Trophoblast cell (in vitro differentiated cells and primary cell): ENCODE measurements around the gene PGBD5.

Source experiments
- DNase-seq, 2 donors: peaks; one replicate each; pipeline ENCODE4 v3.0.0-alpha.2; 2016
- H2AFZ ChIP-seq: 2 replicates; pipeline ENCODE4 v1.6.1; 2013; ENCODE audit warnings: low read length, moderate library complexity, mild to moderate bottlenecking; ENCODE audit not compliant: insufficient read depth, poor library complexity
- H2AK5ac ChIP-seq: 2 replicates; pipeline ENCODE4 v1.6.1; 2013; ENCODE audit warnings: mild to moderate bottlenecking, low read length
- H2BK120ac ChIP-seq: 2 replicates; pipeline ENCODE4 v1.6.1; 2013; ENCODE audit warnings: low read length, mild to moderate bottlenecking, moderate library complexity; ENCODE audit not compliant: insufficient read depth, poor library complexity
- H2BK12ac ChIP-seq: 2 replicates; pipeline ENCODE4 v1.6.1; 2013; ENCODE audit warnings: mild to moderate bottlenecking, low read length, moderate library complexity
- H2BK5ac ChIP-seq: 2 replicates; pipeline ENCODE4 v1.6.1; 2013; ENCODE audit warnings: low read length, low read depth, moderate library complexity, mild to moderate bottlenecking; ENCODE audit not compliant: poor library complexity
- H3K14ac ChIP-seq: 2 replicates; pipeline ENCODE4 v1.6.1; 2013; ENCODE audit warnings: mild to moderate bottlenecking, low read length
- H3K18ac ChIP-seq: 2 replicates; pipeline ENCODE4 v1.6.1; 2013; ENCODE audit warnings: mild to moderate bottlenecking, low read length
- H3K23ac ChIP-seq: 2 replicates; pipeline ENCODE4 v1.6.1; 2013; ENCODE audit warnings: low read length
- H3K27ac ChIP-seq: 2 replicates; pipeline ENCODE4 v1.5.1; 2013; ENCODE audit warnings: low read depth, mild to moderate bottlenecking, inconsistent platforms, low read length, moderate library complexity
- H3K27me3 ChIP-seq: 2 replicates; pipeline ENCODE4 v1.6.1; 2013; ENCODE audit warnings: inconsistent platforms, mild to moderate bottlenecking, low read length, moderate library complexity; ENCODE audit not compliant: insufficient read depth
- H3K36me3 ChIP-seq, 2 experiments: 1 replicate in 1 of 2; 2 replicates in 1 of 2; pipeline ENCODE4 v1.6.1; 2013; ENCODE audit warnings: low read length in 2 of 2, mild to moderate bottlenecking in 2 of 2, moderate library complexity in 1 of 2; ENCODE audit not compliant: insufficient read depth in 2 of 2, control insufficient read depth in 1 of 2
- H3K4ac ChIP-seq: 2 replicates; pipeline ENCODE4 v1.6.1; 2013; ENCODE audit warnings: low read depth, mild to moderate bottlenecking, low read length, moderate library complexity
- H3K4me1 ChIP-seq, 2 experiments: 1 replicate in 1 of 2; 2 replicates in 1 of 2; pipeline ENCODE4 v1.6.1; 2013; ENCODE audit warnings: low read length in 2 of 2, mild to moderate bottlenecking in 2 of 2, moderate library complexity in 1 of 2; ENCODE audit not compliant: insufficient read depth in 2 of 2, control insufficient read depth in 1 of 2
- H3K4me2 ChIP-seq: 2 replicates; pipeline ENCODE4 v1.6.1; 2013; ENCODE audit warnings: inconsistent platforms, mild to moderate bottlenecking, low read length, moderate library complexity
- H3K4me3 ChIP-seq: 2 replicates; pipeline ENCODE4 v1.5.1; 2013; ENCODE audit warnings: mild to moderate bottlenecking, low read depth, low read length, inconsistent platforms
- H3K79me1 ChIP-seq: one replicate; pipeline ENCODE4 v1.6.1; 2013; ENCODE audit warnings: low read length
- H3K79me2 ChIP-seq: 2 replicates; pipeline ENCODE4 v1.6.1; 2013; ENCODE audit warnings: low read length, mild to moderate bottlenecking; ENCODE audit not compliant: control insufficient read depth, insufficient read depth, poor library complexity
- H3K9ac ChIP-seq: 2 replicates; pipeline ENCODE4 v1.6.1; 2013; ENCODE audit warnings: mild to moderate bottlenecking, low read length
- H3K9me3 ChIP-seq: 2 replicates; pipeline ENCODE4 v1.6.1; 2013; ENCODE audit warnings: low read depth, mild to moderate bottlenecking, control low read depth, inconsistent platforms, low read length; ENCODE audit not compliant: insufficient read depth
- H4K12ac ChIP-seq: 2 replicates; pipeline ENCODE4 v1.6.1; 2013; ENCODE audit warnings: low read depth, mild to moderate bottlenecking, low read length, moderate library complexity
- H4K8ac ChIP-seq: 2 replicates; pipeline ENCODE4 v1.6.1; 2013; ENCODE audit warnings: low read depth, mild to moderate bottlenecking, low read length, moderate library complexity
- H4K91ac ChIP-seq: one replicate; pipeline ENCODE4 v1.6.1; 2013; ENCODE audit warnings: low read depth, mild to moderate bottlenecking, low read length, moderate library complexity
- WGBS: extraction: QIAGEN DNeasy Blood & Tissue Kit; methylation state at CpG from one replicate; pipeline ENCODE4 v1.1.7; 2013; ENCODE audit warnings: missing lambda C conversion rate; ENCODE audit not compliant: insufficient read length, insufficient coverage; ENCODE audit errors: extremely low coverage; 5-methylcytosine and 5-hydroxymethylcytosine counted together

Gene PGBD5

DNA sequence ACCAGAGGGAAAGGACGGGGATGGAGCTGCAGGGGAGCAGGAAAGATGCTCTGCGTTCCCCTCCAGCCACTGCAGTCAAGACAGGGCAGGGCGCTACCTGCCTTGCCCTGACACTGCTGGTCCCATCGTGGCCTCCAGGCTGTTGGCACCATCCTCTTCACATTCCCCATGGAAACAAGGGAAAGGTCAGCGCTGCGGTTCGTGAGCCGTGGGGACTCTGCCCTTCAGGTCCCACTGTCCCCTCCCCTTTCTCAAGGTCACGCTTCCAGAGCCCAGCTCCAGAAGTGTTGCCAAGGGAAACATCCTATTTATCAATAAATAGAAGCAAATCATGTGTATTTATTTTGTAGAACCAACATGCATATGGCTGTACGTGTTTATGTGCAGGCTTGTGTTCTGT lies 56.0 kb downstream of the PGBD5 start:
- H3K4me3 ChIP-seq = no peak overlapping the region
- no peak overlapping the region for H2AFZ ChIP-seq
- H3K14ac ChIP-seq = no peak overlapping the region
- no peaks in the 10 kb centered on the region for H3K79me2 ChIP-seq
- H3K4me1 ChIP-seq = no peaks in the 10 kb centered on the region
- H3K36me3 ChIP-seq = no peaks in the 10 kb centered on the region
- H3K27ac ChIP-seq = no peak overlapping the region
- no peak overlapping the region for H3K4ac ChIP-seq
- no peak overlapping the region for H4K8ac ChIP-seq
- H4K12ac ChIP-seq = no peak overlapping the region
- no peak overlapping the region for H3K23ac ChIP-seq
- no peak overlapping the region for H2AK5ac ChIP-seq
- H2BK12ac ChIP-seq = no peak overlapping the region
- H3K79me1 ChIP-seq = no peaks in the 10 kb centered on the region
- H3K9ac ChIP-seq = no peak overlapping the region
- H2BK5ac ChIP-seq = no peak overlapping the region
- DNase-seq = no peak
- H3K9me3 ChIP-seq = no peaks in the 10 kb centered on the region
- H4K91ac ChIP-seq = no peak overlapping the region
- no peaks in the 10 kb centered on the region for H3K27me3 ChIP-seq
- no peak overlapping the region for H3K18ac ChIP-seq
- no CpG with 5 or more reads among the region's 10 CpGs for WGBS
- H3K4me2 ChIP-seq = no peak overlapping the region
- no peak overlapping the region for H2BK120ac ChIP-seq

DNA sequence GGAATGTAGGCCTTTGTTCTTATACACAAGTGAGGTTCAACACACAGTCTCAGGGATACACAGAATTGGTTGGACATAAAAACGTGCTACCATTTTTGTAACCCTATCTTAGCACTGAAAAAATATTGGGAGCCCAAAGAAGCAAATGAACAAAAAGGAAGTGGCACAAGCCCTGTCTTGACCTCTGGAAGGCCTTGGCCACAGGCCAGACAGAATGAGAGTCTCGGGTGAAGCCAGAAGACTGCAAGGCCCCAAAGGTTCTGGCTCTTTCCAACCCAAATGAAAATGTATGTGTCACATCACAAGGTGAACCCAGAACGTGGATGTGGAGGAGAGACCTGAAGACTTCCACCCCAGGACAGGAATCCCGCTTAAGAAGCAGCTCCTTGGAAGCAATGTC lies 57.3 kb downstream of the PGBD5 start:
- no peak overlapping the region for H3K9ac ChIP-seq
- no peak overlapping the region for H2BK12ac ChIP-seq
- H4K8ac ChIP-seq = no peak overlapping the region
- H3K4me2 ChIP-seq = no peak overlapping the region
- no peaks in the 10 kb centered on the region for H3K36me3 ChIP-seq
- H2AFZ ChIP-seq = no peak overlapping the region
- no peaks in the 10 kb centered on the region for H3K9me3 ChIP-seq
- no peak overlapping the region for H2BK120ac ChIP-seq
- H3K4ac ChIP-seq = no peak overlapping the region
- H2AK5ac ChIP-seq = no peak overlapping the region
- H3K23ac ChIP-seq = no peak overlapping the region
- no peak overlapping the region for H3K18ac ChIP-seq
- H3K4me3 ChIP-seq = no peak overlapping the region
- no peaks in the 10 kb centered on the region for H3K27me3 ChIP-seq
- no peak for DNase-seq
- no peak overlapping the region for H4K12ac ChIP-seq
- H3K14ac ChIP-seq = no peak overlapping the region
- no peak overlapping the region for H3K27ac ChIP-seq
- no peak overlapping the region for H4K91ac ChIP-seq
- H3K79me2 ChIP-seq = no peaks in the 10 kb centered on the region
- H3K4me1 ChIP-seq = no peaks in the 10 kb centered on the region
- no CpG with 5 or more reads among the region's 4 CpGs for WGBS
- no peak overlapping the region for H2BK5ac ChIP-seq
- no peaks in the 10 kb centered on the region for H3K79me1 ChIP-seq

- no peak overlapping the region for H2BK120ac ChIP-seq
- H3K18ac ChIP-seq = no peak overlapping the region
- DNase-seq = no peak
- no peaks in the 10 kb centered on the region for H3K79me2 ChIP-seq
- WGBS = no CpG with 5 or more reads among the region's 5 CpGs
- H3K27ac ChIP-seq = no peak overlapping the region
- no peaks in the 10 kb centered on the region for H3K79me1 ChIP-seq
- H3K4ac ChIP-seq = no peak overlapping the region
- H3K4me2 ChIP-seq = no peak overlapping the region
- no peak overlapping the region for H3K23ac ChIP-seq
- H3K9me3 ChIP-seq = no peaks in the 10 kb centered on the region
- no peak overlapping the region for H2AFZ ChIP-seq
- H3K36me3 ChIP-seq = no peaks in the 10 kb centered on the region
- no peak overlapping the region for H3K4me3 ChIP-seq
- H4K12ac ChIP-seq = no peak overlapping the region
- no peak overlapping the region for H2BK5ac ChIP-seq
- H4K8ac ChIP-seq = no peak overlapping the region
- H2AK5ac ChIP-seq = no peak overlapping the region
- no peak overlapping the region for H2BK12ac ChIP-seq
- no peak overlapping the region for H3K14ac ChIP-seq
- no peak overlapping the region for H3K9ac ChIP-seq
- no peak overlapping the region for H4K91ac ChIP-seq
- H3K4me1 ChIP-seq = no peaks in the 10 kb centered on the region
- no peaks in the 10 kb centered on the region for H3K27me3 ChIP-seq
These were observed 57.8 kb downstream of the PGBD5 start for GRCh38 chr1:230368363-230368762.

DNA sequence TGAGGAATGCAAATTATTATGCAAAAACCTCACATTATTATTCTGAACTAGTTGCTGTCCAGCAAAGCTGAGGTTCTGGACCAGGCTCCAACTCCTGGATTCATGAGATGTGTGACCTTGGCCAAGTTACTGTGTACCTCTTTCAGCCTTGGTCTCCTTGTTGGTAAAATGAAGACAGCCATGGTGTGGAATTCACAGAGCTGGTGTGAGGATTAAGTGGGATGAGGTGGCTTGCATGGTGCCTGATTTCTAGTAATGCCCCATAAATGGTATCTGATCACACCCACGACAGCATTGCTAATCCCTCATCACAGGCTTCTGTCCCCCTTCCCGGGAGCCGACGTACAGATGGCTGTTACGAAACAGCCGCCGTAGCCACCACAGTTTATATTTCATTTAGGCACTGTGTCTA lies 59.6 kb downstream of the PGBD5 start:
- Histone ChIP-seq H4K8ac (no peak overlapping the region), H3K36me3 (no peaks in the 10 kb centered on the region), H2BK5ac (no peak overlapping the region), H3K79me2 (no peaks in the 10 kb centered on the region), H3K4me3 (no peak overlapping the region), H3K23ac (no peak overlapping the region), H3K4me1 (peaks cover 5% of the 10 kb centered on the region in 2 experiments), H3K4ac (no peak overlapping the region), H3K9ac (no peak overlapping the region), H3K9me3 (no peaks in the 10 kb centered on the region), H4K91ac (no peak overlapping the region), H3K18ac (no peak overlapping the region), H2BK12ac (no peak overlapping the region), H3K14ac (no peak overlapping the region), H4K12ac (no peak overlapping the region), H2BK120ac (no peak overlapping the region), H3K27ac (no peak overlapping the region), H2AFZ (no peak overlapping the region), H3K4me2 (no peak overlapping the region), H2AK5ac (no peak overlapping the region), H3K79me1 (no peaks in the 10 kb centered on the region), H3K27me3 (no peaks in the 10 kb centered on the region)
- DNase-seq = no peak
- WGBS = no CpG with 5 or more reads among the region's 7 CpGs
